B cell (primary cell): ENCODE data around the gene CFAP73. TPM values are rescaled to one million over a fixed set of nuclear protein-coding genes. Genes with fewer than 3 reads are reported as not detected.

Source experiments
- ATAC-seq: fragments of 200-7000 bp; cut with Tn5 transposase; one replicate; pipeline ENCODE4 v1.10.0; 2021; ENCODE audit warnings: low read depth, mild to moderate bottlenecking, moderate number of reproducible peaks, moderate library complexity
- CTCF ChIA-PET: fragments of 350-600 bp; sonication (Branson Sonifier 250); formaldehyde crosslinking; loops from one replicate; lab custom pipeline; 2021; ENCODE audit warnings: antibody characterized with exemption, inconsistent platforms; lab: Charles Lee
- POLR2A ChIA-PET: fragments of 350-600 bp; sonication (Branson Sonifier 250); formaldehyde crosslinking; loops from one replicate; lab custom pipeline; 2021; ENCODE audit warnings: antibody characterized with exemption; lab: Charles Lee
- DNase-seq: peaks from one replicate; pipeline ENCODE4 v3.0.0; 2013
- H2AFZ ChIP-seq: 2 replicates; pipeline ENCODE4 v1.6.1; 2012; ENCODE audit warnings: mild to moderate bottlenecking, low read depth, low read length; ENCODE audit not compliant: insufficient read depth, poor library complexity, severe bottlenecking
- H3K27ac ChIP-seq, 2 donors: 1 replicate in 1 of 2; 2 replicates in 1 of 2; pipeline ENCODE4 v1.5.1; 2012 to 2013; ENCODE audit warnings: low read length in 2 of 2, mild to moderate bottlenecking in 2 of 2, moderate library complexity in 1 of 2
- H3K27me3 ChIP-seq, 4 experiments: fragments of 200-600 bp in 1 of 4; sonication (generic) in 1 of 4; replicated peaks in 1 of 4; 1 replicate in 2 of 4; 2 replicates in 2 of 4; pipeline versions ENCODE4 v1.6.1 to v1.7.0; 2013 to 2016; ENCODE audit warnings: low read length in 3 of 4, mild to moderate bottlenecking in 2 of 4, mixed read lengths in 1 of 4, moderate library complexity in 1 of 4; ENCODE audit not compliant: insufficient read depth in 4 of 4, control insufficient read depth in 3 of 4; ENCODE audit errors: control extremely low read depth in 1 of 4
- H3K36me3 ChIP-seq, 2 experiments: replicated peaks in 1 of 2; 1 replicate in 1 of 2; 2 replicates in 1 of 2; pipeline versions ENCODE4 v1.6.1 to v1.7.1; 2013; ENCODE audit warnings: low read length in 1 of 2; ENCODE audit not compliant: insufficient read depth in 2 of 2, control insufficient read depth in 1 of 2; ENCODE audit errors: control extremely low read depth in 1 of 2, extremely low read depth in 1 of 2
- H3K4me1 ChIP-seq, 2 donors: fragments of 200-600 bp in 1 of 2; sonication (generic) in 1 of 2; 1 replicate in 1 of 2; 2 replicates in 1 of 2; pipeline versions ENCODE4 v1.5.1 to v1.6.1; 2013 to 2017; ENCODE audit warnings: low read length in 2 of 2; ENCODE audit not compliant: control insufficient read depth in 2 of 2, insufficient read depth in 2 of 2
- H3K4me2 ChIP-seq: replicated peaks from 2 replicates; pipeline ENCODE3; 2012; ENCODE audit warnings: mild to moderate bottlenecking, low read depth, low read length; ENCODE audit not compliant: poor library complexity, severe bottlenecking
- H3K4me3 ChIP-seq, 5 experiments: fragments of 200-600 bp in 1 of 5; sonication (generic) in 1 of 5; 1 replicate in 3 of 5; 2 replicates in 2 of 5; pipeline versions ENCODE4 v1.5.1 to v1.7.0; 2011 to 2016; ENCODE audit warnings: low read length in 4 of 5, mild to moderate bottlenecking in 4 of 5, low read depth in 2 of 5, control low read depth in 1 of 5, moderate library complexity in 1 of 5; ENCODE audit not compliant: insufficient read depth in 1 of 5; ENCODE audit errors: control extremely low read depth in 1 of 5, extremely low read depth in 1 of 5
- H3K79me2 ChIP-seq: fragments of 200-600 bp; sonication (generic); one replicate; pipeline ENCODE4 v1.6.0; 2016; ENCODE audit warnings: low read length; ENCODE audit not compliant: control insufficient read depth, insufficient read depth
- H3K9ac ChIP-seq: fragments of 200-600 bp; sonication (generic); 2 replicates; pipeline ENCODE4 v1.6.1; 2017; ENCODE audit warnings: mild to moderate bottlenecking, low read length, moderate library complexity
- H3K9me3 ChIP-seq, 3 donors: one replicate each; pipeline versions ENCODE4 v1.6.1 to v1.7.1; 2013; ENCODE audit warnings: low read length in 2 of 3; ENCODE audit not compliant: control insufficient read depth in 2 of 3, insufficient read depth in 1 of 3; ENCODE audit errors: control extremely low read depth in 1 of 3
- H4K20me1 ChIP-seq: 2 replicates; pipeline ENCODE4 v1.6.0; 2012; ENCODE audit warnings: mild to moderate bottlenecking, low read length; ENCODE audit not compliant: insufficient read depth, control insufficient read depth, poor library complexity, severe bottlenecking
- H3K27ac Mint-ChIP-seq: one replicate; pipeline ENCODE4 v1.8.0; 2021; ENCODE audit warnings: mixed read lengths
- H3K27me3 Mint-ChIP-seq: one replicate; pipeline ENCODE4 v1.8.0; 2021; ENCODE audit warnings: mixed read lengths
- H3K4me1 Mint-ChIP-seq: one replicate; pipeline ENCODE4 v1.8.0; 2021; ENCODE audit warnings: mixed read lengths
- H3K4me3 Mint-ChIP-seq: one replicate; pipeline ENCODE4 v1.8.0; 2021; ENCODE audit warnings: mixed read lengths
- H3K9me3 Mint-ChIP-seq: one replicate; pipeline ENCODE4 v1.8.0; 2022; ENCODE audit warnings: mixed read lengths; ENCODE audit not compliant: insufficient read depth
- CTCF ChIP-seq: fragments of 200-600 bp; IDR thresholded peaks from one replicate; pipeline ENCODE4 v1.8.0; 2022; ENCODE audit warnings: antibody characterized with exemption, mild to moderate bottlenecking
- EZH2 ChIP-seq: IDR thresholded peaks from 2 replicates; pipeline ENCODE4 v1.6.1; 2012; ENCODE audit warnings: borderline replicate concordance, low read depth, mild to moderate bottlenecking, moderate library complexity, low read length; ENCODE audit not compliant: insufficient read depth, poor library complexity, severe bottlenecking
- WGBS: methylation state at CpG from one replicate; pipeline ENCODE4 v1.1.5; 2013; ENCODE audit warnings: missing lambda C conversion rate; ENCODE audit not compliant: insufficient coverage; 5-methylcytosine and 5-hydroxymethylcytosine counted together
- intact Hi-C: fragments of 100-400 bp; cut with micrococcal nuclease; formaldehyde crosslinking; loops from one replicate; pipeline ENCODE4 v1.10.0; 2022
- polyA plus RNA-seq: library from polyadenylated mRNA; depleted of rRNA; stranded (reverse); fragments of >200 nt; gene quantifications from 2 replicates; pipeline ENCODE4 v1.2.3, GENCODE V29; 2012
- total RNA-seq, 2 donors: library from RNA; stranded (reverse); fragments of 120-200 nt in 1 of 2; gene quantifications; 1 replicate in 1 of 2; 2 replicates in 1 of 2; pipeline versions ENCODE4 v1.2.3 to v1.2.4, GENCODE V29; 2013 to 2022

CFAP73 gene
- total and polyA plus RNA-seq, 2 donors (not counting 1 experiment from before 2014, with no cell fraction given), result 0.13 to 5.1 TPM

GRCh38 chr12:113186033-113186365, 36.5 kb downstream of the CFAP73 start:
- H3K27ac Mint-ChIP-seq, result peak overlapping the region; percentile 90
- peaks cover 29% of the 10 kb centered on the region for H4K20me1 ChIP-seq
- H3K4me1 Mint-ChIP-seq, result peaks cover 38% of the 10 kb centered on the region
- peak overlapping the region; percentile 98 for H3K27ac ChIP-seq
- H3K9me3 ChIP-seq, result no peaks in the 10 kb centered on the region
- peak overlapping the region; percentile 41 to 100 (median 94) for H3K4me3 ChIP-seq
- 3% methylated on average over 7 of the region's 11 CpGs for WGBS
- no peaks in the 10 kb centered on the region for H3K27me3 Mint-ChIP-seq
- H3K36me3 ChIP-seq, result peaks cover 3 to 20% of the 10 kb centered on the region in 2 experiments
- ATAC-seq, result no peak
- intact Hi-C loops, result loop anchor here (5.0 kb wide), 1 partner anchor 204 kb away; no protein-coding TSS in a partner anchor
- H3K4me2 ChIP-seq, result peak overlapping the region; percentile 93
- ChIA-PET POLR2A (interaction anchor here (0.5 to 1.8 kb wide), 7 partner anchors 14 to 149 kb away, joined by 3 to 10 read pairs (median 7); partner anchors contain the start of genes SLC8B1 and TPCN1), CTCF (interaction anchor here (0.8 to 3.3 kb wide), 10 partner anchors 9 to 286 kb away, joined by 3 to 15 read pairs (median 3); no protein-coding TSS in a partner anchor)
- H3K4me1 ChIP-seq, result peaks cover 25 to 34% of the 10 kb centered on the region in 2 donors
- H3K27me3 ChIP-seq, result no peaks in the 10 kb centered on the region
- DNase-seq, result no peak
- peak overlapping the region; percentile 95 for H3K4me3 Mint-ChIP-seq
- no peaks in the 10 kb centered on the region for H3K9me3 Mint-ChIP-seq
- peaks cover 69% of the 10 kb centered on the region for H3K79me2 ChIP-seq
- peak overlapping the region; percentile 94 for H2AFZ ChIP-seq
- peak overlapping the region; percentile 92 for H3K9ac ChIP-seq
- TF ChIP-seq CTCF (no peak), EZH2 (no peak)

GRCh38 chr12:113186666-113187325, 37.3 kb downstream of the CFAP73 start:
- ATAC-seq (no peak), DNase-seq (no peak)
- Histone ChIP-seq H3K4me1 (peaks cover 25 to 34% of the 10 kb centered on the region in 2 donors), H3K27ac (no peak overlapping the region), H3K4me3 (no peak overlapping the region), H2AFZ (no peak overlapping the region), H3K27me3 (no peaks in the 10 kb centered on the region), H3K9ac (peak overlapping the region; percentile 92), H4K20me1 (peaks cover 22% of the 10 kb centered on the region), H3K4me2 (peak overlapping the region; percentile 93), H3K36me3 (peaks cover 5 to 23% of the 10 kb centered on the region in 2 experiments), H3K9me3 (no peaks in the 10 kb centered on the region), H3K79me2 (peaks cover 61% of the 10 kb centered on the region)
- Mint-ChIP-seq H3K4me1 (peaks cover 38% of the 10 kb centered on the region), H3K9me3 (no peaks in the 10 kb centered on the region), H3K27ac (peak overlapping the region; percentile 90), H3K27me3 (no peaks in the 10 kb centered on the region), H3K4me3 (peak overlapping the region; percentile 95)
- CTCF ChIA-PET, result interaction anchor here (0.9 to 3.3 kb wide), 11 partner anchors 8 to 137 kb away, joined by 3 to 15 read pairs (median 3); no protein-coding TSS in a partner anchor
- WGBS, result 94% methylated on average over 10 of the region's 16 CpGs
- intact Hi-C loops, result loop anchor here (5.0 kb wide), 1 partner anchor 204 kb away; no protein-coding TSS in a partner anchor
- TF ChIP-seq CTCF (no peak), EZH2 (no peak)
- POLR2A ChIA-PET, result interaction anchor here (0.6 to 0.8 kb wide), 2 partner anchors 21 to 40 kb away, joined by 3 to 4 read pairs; no protein-coding TSS in a partner anchor
